Panc1 (cell line): Measurements from ENCODE around the gene COL5A2. TPM values are rescaled to one million over a fixed set of nuclear protein-coding genes. Genes with fewer than 3 reads are reported as not detected.
A peak's percentile ranks its signal among the peaks of the same experiment; 100 is the strongest.

Experiments used
- ATAC-seq: fragments of 200-7000 bp; cut with Tn5 transposase; 2 replicates; pipeline ENCODE4 v1.9.1; 2020; ENCODE audit warnings: mild to moderate bottlenecking, moderate library complexity
- BruUV-seq: library from RNA; stranded (reverse); fragments of 400-500 nt; replicated peaks from 2 replicates; lab custom pipeline; 2021; lab: Mats Ljungman, UMichigan
- CTCF ChIA-PET: fragments of 300-600 bp; sonication (Branson Sonifier 250); formaldehyde crosslinking; loops from one replicate; lab custom pipeline; 2022; ENCODE audit warnings: antibody characterized with exemption; lab: Charles Lee
- POLR2A ChIA-PET: fragments of 300-600 bp; sonication (Branson Sonifier 250); formaldehyde crosslinking; loops from one replicate; lab custom pipeline; 2022; ENCODE audit warnings: antibody characterized with exemption; lab: Charles Lee
- DNase-seq: peaks from one replicate; pipeline ENCODE4 v3.0.0-alpha.2; 2010; ENCODE audit warnings: low read depth, low spot score
- H3K27ac ChIP-seq: 2 replicates; pipeline ENCODE4 v1.5.1; 2011; ENCODE audit warnings: mild to moderate bottlenecking, low read length, inconsistent platforms
- H3K27me3 ChIP-seq: fragments of 200-500 bp; sonication (Bioruptor generic); 2 replicates; pipeline ENCODE4 v1.6.0; 2014; ENCODE audit warnings: low read length, inconsistent platforms; ENCODE audit not compliant: control insufficient read depth, insufficient read depth
- H3K36me3 ChIP-seq: fragments of 200-500 bp; sonication (Bioruptor generic); 2 replicates; pipeline ENCODE4 v1.5.1; 2014; ENCODE audit warnings: inconsistent platforms, mild to moderate bottlenecking, low read length, moderate library complexity; ENCODE audit not compliant: control insufficient read depth, insufficient read depth
- H3K4me1 ChIP-seq: 2 replicates; pipeline ENCODE4 v1.5.1; 2011; ENCODE audit warnings: inconsistent platforms, mild to moderate bottlenecking, low read length, moderate library complexity; ENCODE audit not compliant: control insufficient read depth, insufficient read depth
- H3K4me3 ChIP-seq, 2 experiments: 2 replicates each; pipeline ENCODE4 v1.5.1; 2011 to 2012; ENCODE audit warnings: low read depth in 2 of 2, low read length in 2 of 2, mild to moderate bottlenecking in 2 of 2, inconsistent platforms in 1 of 2, moderate library complexity in 1 of 2
- H3K9me3 ChIP-seq: fragments of 200-500 bp; sonication (Bioruptor generic); 2 replicates; pipeline ENCODE4 v1.5.1; 2014; ENCODE audit warnings: low read depth, mild to moderate bottlenecking, inconsistent platforms, low read length, moderate library complexity; ENCODE audit not compliant: control insufficient read depth, insufficient read depth
- CTCF ChIP-seq: fragments of 450-650 bp; IDR thresholded peaks from 2 replicates; pipeline ENCODE4 v1.5.1; 2017; ENCODE audit warnings: mild to moderate bottlenecking
- POLR2AphosphoS5 ChIP-seq: IDR thresholded peaks from 2 replicates; pipeline ENCODE4 v1.6.1; 2012; ENCODE audit warnings: mild to moderate bottlenecking, low read depth, low read length, moderate library complexity
- REST ChIP-seq, 2 experiments: IDR thresholded peaks; 2 replicates each; pipeline ENCODE4 v1.6.1; 2011 to 2012; ENCODE audit warnings: low read depth in 2 of 2, control low read depth in 1 of 2, low read length in 1 of 2, mild to moderate bottlenecking in 1 of 2, moderate library complexity in 1 of 2; ENCODE audit not compliant: insufficient read depth in 1 of 2
- SIN3A ChIP-seq: IDR thresholded peaks from 2 replicates; pipeline ENCODE4 v1.6.1; 2012; ENCODE audit warnings: low read depth, mild to moderate bottlenecking, low read length, moderate library complexity, borderline replicate concordance; ENCODE audit not compliant: insufficient read depth
- TCF7L2 ChIP-seq: IDR thresholded peaks from 2 replicates; pipeline ENCODE4 v1.6.1; 2011; ENCODE audit warnings: mild to moderate bottlenecking, low read depth, low read length, inconsistent platforms
- in situ Hi-C: cut with HindIII; loops from 2 replicates; pipeline ENCODE4 v1.10.0; 2016; ENCODE audit warnings: low sequenced_read_pairs, low pct_unique_long_range_greater_than_20kb
- intact Hi-C: fragments of 100-400 bp; cut with micrococcal nuclease; formaldehyde crosslinking; loops from one replicate; pipeline ENCODE4 v1.10.0; 2022; ENCODE audit not compliant: unreplicated experiment
- total RNA-seq: library from RNA; stranded (reverse); gene quantifications from one replicate; pipeline ENCODE4 v1.2.1, GENCODE V29; 2021; ENCODE audit not compliant: unreplicated experiment

COL5A2 gene
- total RNA-seq, 1 experiment from 2014 or later = 144 TPM

GRCh38 chr2:189176516-189176915 is 3.0 kb downstream of the COL5A2 start:
- Histone ChIP-seq H3K36me3 (no peaks in the 10 kb centered on the region), H3K9me3 (no peaks in the 10 kb centered on the region), H3K4me1 (peaks cover 32% of the 10 kb centered on the region), H3K27me3 (no peaks in the 10 kb centered on the region), H3K4me3 (peak overlapping the region; percentile 46 to 64), H3K27ac (peak overlapping the region; percentile 84)
- ChIA-PET POLR2A (no interaction called here), CTCF (interaction anchor here (0.6 kb wide), 1 partner anchor 153 kb away, joined by 3 read pairs; no protein-coding TSS in a partner anchor)
- intact Hi-C loops = no loop called here
- no peak for DNase-seq
- no TSS peak for BruUV-seq
- no peak for ATAC-seq
- TF ChIP-seq SIN3A = no peak
- TF ChIP-seq REST (IDR thresholded peaks at IDR 0.05; ENCODE audit: insufficient read depth in 1 of 2, low read depth in 2 of 2, low read length in 1 of 2) = no peak
- TF ChIP-seq TCF7L2 = no peak
- TF ChIP-seq CTCF = no peak
- TF ChIP-seq POLR2AphosphoS5 = no peak
- in situ Hi-C loops = no loop called here

GRCh38 chr2:189175869-189176433 is 3.6 kb downstream of the COL5A2 start:
- peaks cover 31% of the 10 kb centered on the region for H3K4me1 ChIP-seq
- ChIA-PET POLR2A (no interaction called here), CTCF (no interaction called here)
- H3K27ac ChIP-seq = peak overlapping the region; percentile 84; the same call in 1 of the 2 replicates
- in situ Hi-C loops (no loop called here), intact Hi-C loops (no loop called here)
- H3K4me3 ChIP-seq = peak overlapping the region; percentile 46 to 64
- H3K27me3 ChIP-seq = no peaks in the 10 kb centered on the region
- TF ChIP-seq REST (IDR thresholded peaks at IDR 0.05; ENCODE audit: insufficient read depth in 1 of 2, low read depth in 2 of 2, low read length in 1 of 2) = no peak
- TF ChIP-seq CTCF = no peak
- no peak for TF ChIP-seq SIN3A
- no peak for TF ChIP-seq TCF7L2
- no peak for TF ChIP-seq POLR2AphosphoS5
- no peaks in the 10 kb centered on the region for H3K36me3 ChIP-seq
- no peaks in the 10 kb centered on the region for H3K9me3 ChIP-seq
- no TSS peak for BruUV-seq
- ATAC-seq (no peak), DNase-seq (no peak)
